NB4 (cell line): ENCODE results near the gene SCAPER.

ENCODE experiments used
- DNase-seq: peaks from one replicate; pipeline ENCODE4 v3.0.0; 2010; ENCODE audit warnings: low read depth
- H3K4me3 ChIP-seq: one replicate; pipeline ENCODE4 v1.5.1; 2011; ENCODE audit warnings: mild to moderate bottlenecking, low read depth, low read length, moderate library complexity
- MAX ChIP-seq: IDR thresholded peaks from 2 replicates; pipeline ENCODE4 v1.6.1; 2011; ENCODE audit warnings: low read depth, low read length
- MYC ChIP-seq: IDR thresholded peaks from 2 replicates; pipeline ENCODE4 v1.6.1; 2011; ENCODE audit warnings: low read depth, low read length
- POLR2A ChIP-seq: IDR thresholded peaks from 2 replicates; pipeline ENCODE4 v1.6.1; 2011; ENCODE audit warnings: mild to moderate bottlenecking; ENCODE audit not compliant: insufficient read length; ENCODE audit errors: extremely low read depth
- TF ChIP-seq, protein P1 (sequence below): IDR thresholded peaks from one replicate; pipeline ENCODE4 v1.5.1; 2012; ENCODE audit warnings: low read depth, low read length

SCAPER gene

DNA sequence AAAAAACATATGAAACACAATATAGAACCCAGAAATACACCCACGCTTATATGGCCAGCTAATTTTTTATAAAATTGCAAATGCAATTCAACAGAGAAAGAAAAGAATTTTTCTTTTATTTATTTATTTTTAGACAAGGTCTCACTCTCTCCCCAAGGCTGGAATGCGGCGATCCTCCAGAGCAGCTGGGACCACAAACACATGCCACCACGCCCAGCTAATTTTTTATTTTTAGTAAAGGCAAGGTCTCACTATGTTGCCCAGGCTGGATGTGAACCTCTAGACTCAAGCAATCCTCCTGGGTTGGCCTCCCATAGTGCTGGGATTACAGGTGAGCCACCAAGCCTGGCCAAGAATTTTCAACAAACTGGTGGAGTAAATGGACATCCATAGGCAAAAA, 117.9 kb downstream of the SCAPER start:
- DNase-seq, result no peak
- H3K4me3 ChIP-seq, result no peak overlapping the region
- TF ChIP-seq MAX, result no peak
- TF ChIP-seq, protein P1, sequence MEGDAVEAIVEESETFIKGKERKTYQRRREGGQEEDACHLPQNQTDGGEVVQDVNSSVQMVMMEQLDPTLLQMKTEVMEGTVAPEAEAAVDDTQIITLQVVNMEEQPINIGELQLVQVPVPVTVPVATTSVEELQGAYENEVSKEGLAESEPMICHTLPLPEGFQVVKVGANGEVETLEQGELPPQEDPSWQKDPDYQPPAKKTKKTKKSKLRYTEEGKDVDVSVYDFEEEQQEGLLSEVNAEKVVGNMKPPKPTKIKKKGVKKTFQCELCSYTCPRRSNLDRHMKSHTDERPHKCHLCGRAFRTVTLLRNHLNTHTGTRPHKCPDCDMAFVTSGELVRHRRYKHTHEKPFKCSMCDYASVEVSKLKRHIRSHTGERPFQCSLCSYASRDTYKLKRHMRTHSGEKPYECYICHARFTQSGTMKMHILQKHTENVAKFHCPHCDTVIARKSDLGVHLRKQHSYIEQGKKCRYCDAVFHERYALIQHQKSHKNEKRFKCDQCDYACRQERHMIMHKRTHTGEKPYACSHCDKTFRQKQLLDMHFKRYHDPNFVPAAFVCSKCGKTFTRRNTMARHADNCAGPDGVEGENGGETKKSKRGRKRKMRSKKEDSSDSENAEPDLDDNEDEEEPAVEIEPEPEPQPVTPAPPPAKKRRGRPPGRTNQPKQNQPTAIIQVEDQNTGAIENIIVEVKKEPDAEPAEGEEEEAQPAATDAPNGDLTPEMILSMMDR, result no peak
- no peak for TF ChIP-seq MYC
- TF ChIP-seq POLR2A, result no peak

DNA sequence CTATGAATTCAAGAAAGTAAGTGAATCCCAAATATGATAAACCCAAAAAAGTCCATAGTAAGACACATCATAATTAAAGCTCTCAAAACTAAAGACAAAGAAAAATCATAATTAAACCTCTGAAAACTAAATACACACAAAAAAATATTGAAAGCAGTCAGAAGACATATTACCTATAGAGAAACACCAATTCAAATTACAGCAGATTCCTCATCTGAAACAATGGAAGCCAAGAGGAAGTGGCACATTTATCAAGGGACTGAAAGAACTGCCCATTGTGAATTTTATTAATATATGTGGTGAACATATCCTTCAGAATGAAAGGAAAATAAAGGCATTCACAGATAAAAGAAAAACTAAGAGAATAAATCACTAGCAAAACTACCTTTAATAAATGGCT, 128.2 kb downstream of the SCAPER start:
- H3K4me3 ChIP-seq, result no peak overlapping the region
- peak; percentile 7 for DNase-seq
- TF ChIP-seq POLR2A, result no peak

DNA sequence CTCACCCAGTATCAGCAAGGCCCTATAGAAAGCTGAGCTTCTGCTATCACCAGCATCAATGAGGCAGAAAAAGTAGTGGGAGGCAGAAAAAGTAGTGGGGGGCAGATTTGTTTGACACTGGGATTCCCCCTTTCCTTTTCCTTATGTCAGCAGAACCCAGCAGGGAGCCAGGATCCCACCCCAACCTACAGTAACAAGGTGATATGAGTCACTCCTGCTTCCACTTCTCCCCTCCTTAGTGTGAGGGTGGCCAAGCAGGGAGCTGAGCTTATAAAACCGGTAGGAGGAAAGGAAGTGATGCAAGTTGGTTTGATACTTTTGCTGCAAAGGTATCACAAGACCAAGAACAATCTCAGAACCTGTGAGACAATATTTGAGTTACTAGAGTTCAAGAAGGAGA, 128.7 kb downstream of the SCAPER start:
- H3K4me3 ChIP-seq, result no peak overlapping the region
- TF ChIP-seq MAX, result no peak
- TF ChIP-seq, protein P1, result no peak
- no peak for TF ChIP-seq MYC
- TF ChIP-seq POLR2A, result no peak
- no peak for DNase-seq

DNA sequence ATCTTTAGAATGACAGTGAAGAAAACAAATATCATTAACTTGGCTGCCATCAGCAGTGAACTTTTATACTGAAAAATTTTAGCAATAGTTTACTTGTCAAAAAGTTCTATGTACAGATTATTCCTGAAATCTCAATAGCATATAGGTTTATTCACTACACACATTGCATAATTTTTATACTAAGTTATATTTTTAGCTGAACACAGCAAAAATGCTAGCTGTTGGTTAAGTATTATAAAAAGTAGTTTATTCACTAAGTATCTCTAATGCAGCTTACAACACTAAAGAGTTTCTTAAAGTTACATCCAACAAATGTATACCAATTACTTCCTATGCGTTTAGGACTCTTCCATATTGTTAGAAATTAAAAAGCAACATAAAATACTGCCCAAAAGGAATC, 131.9 kb downstream of the SCAPER start:
- no peak overlapping the region for H3K4me3 ChIP-seq
- TF ChIP-seq, protein P1, result no peak
- TF ChIP-seq POLR2A, result no peak
- no peak for TF ChIP-seq MYC
- no peak for TF ChIP-seq MAX

DNA sequence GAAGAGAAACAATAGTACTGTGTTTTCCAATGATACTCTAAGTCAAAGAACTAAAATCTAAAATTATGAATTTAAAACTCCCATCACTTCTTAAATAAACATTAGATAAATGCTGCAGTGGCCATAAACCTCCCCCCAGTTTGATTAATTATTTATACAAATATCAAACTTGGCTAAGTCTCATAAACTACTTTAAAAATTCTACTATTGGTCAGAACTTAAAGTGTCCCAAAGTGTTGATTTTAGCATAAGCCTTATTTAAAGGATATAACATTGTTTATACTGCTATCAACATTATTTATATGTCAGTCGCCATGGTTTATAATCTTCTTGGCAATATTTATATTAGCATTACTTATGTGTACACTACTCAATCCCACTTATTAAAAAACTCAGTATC, 132.4 kb downstream of the SCAPER start:
- TF ChIP-seq MAX (no peak), MYC (no peak), POLR2A (no peak)
- TF ChIP-seq, protein P1, result no peak
- no peak overlapping the region for H3K4me3 ChIP-seq
- no peak for DNase-seq

More for the DNA sequence above, 131.9 kb downstream of the SCAPER start:
- no peak for DNase-seq

DNA sequence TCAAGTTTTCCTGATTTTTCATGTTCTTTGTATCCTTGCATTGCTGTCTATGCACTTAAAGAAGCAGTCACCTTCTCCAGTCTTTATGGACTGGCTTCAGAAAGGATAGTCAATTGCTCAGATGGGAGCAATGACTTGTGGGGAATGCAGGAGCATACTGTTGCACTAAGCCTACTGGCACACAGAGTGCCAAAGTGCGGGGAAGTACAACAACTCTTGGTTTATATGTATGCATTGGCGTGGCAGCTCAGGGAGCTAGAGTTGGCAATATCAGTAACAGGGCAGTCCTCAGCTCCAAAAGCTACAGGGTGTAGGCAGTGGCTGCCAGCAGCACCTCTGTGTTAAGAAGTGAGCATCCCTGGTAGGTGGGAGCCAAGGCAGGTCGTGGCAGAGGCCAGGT, 141.1 kb downstream of the SCAPER start:
- TF ChIP-seq POLR2A (no peak), MYC (no peak), MAX (no peak)
- TF ChIP-seq, protein P1, result no peak
- DNase-seq, result no peak
- H3K4me3 ChIP-seq, result no peak overlapping the region
